CD14-positive monocyte (primary cell): ENCODE measurements around the gene WDR48. TPM values are rescaled to one million over a fixed set of nuclear protein-coding genes. Genes with fewer than 3 reads are reported as not detected.

Source experiments
- DNase-seq, 3 donors: peaks; one replicate each; pipeline ENCODE4 v3.0.0-alpha.2; 2011 to 2022
- H2AFZ ChIP-seq: 2 replicates; pipeline ENCODE4 v1.6.0; 2012; ENCODE audit warnings: mild to moderate bottlenecking, low read depth, low read length, inconsistent platforms; ENCODE audit not compliant: insufficient read depth, poor library complexity, severe bottlenecking
- H3K27ac ChIP-seq, 2 donors: 1 replicate in 1 of 2; 2 replicates in 1 of 2; pipeline ENCODE4 v1.5.1; 2012 to 2013; ENCODE audit warnings: low read length in 2 of 2, control low read depth in 1 of 2, inconsistent platforms in 1 of 2, low read depth in 1 of 2, mild to moderate bottlenecking in 1 of 2
- H3K27me3 ChIP-seq, 2 donors: one replicate each; pipeline versions ENCODE4 v1.6.0 to v1.6.1; 2011 to 2013; ENCODE audit warnings: low read length in 2 of 2; ENCODE audit not compliant: control insufficient read depth in 2 of 2, insufficient read depth in 2 of 2
- H3K36me3 ChIP-seq, 2 donors: replicated peaks in 1 of 2; 1 replicate in 1 of 2; 2 replicates in 1 of 2; pipeline versions ENCODE4 v1.5.1 to v1.6.1; 2012 to 2013; ENCODE audit warnings: low read length in 2 of 2, control low read depth in 1 of 2, inconsistent platforms in 1 of 2, mild to moderate bottlenecking in 1 of 2; ENCODE audit not compliant: insufficient read depth in 2 of 2, control insufficient read depth in 1 of 2
- H3K4me1 ChIP-seq, 2 donors: 1 replicate in 1 of 2; 2 replicates in 1 of 2; pipeline versions ENCODE4 v1.5.1 to v1.6.1; 2012 to 2013; ENCODE audit warnings: low read length in 2 of 2, control low read depth in 1 of 2, inconsistent platforms in 1 of 2, mild to moderate bottlenecking in 1 of 2, moderate library complexity in 1 of 2; ENCODE audit not compliant: insufficient read depth in 2 of 2, control insufficient read depth in 1 of 2
- H3K4me2 ChIP-seq: replicated peaks from 2 replicates; pipeline ENCODE3; 2012; ENCODE audit warnings: low read length, moderate library complexity, mild to moderate bottlenecking; ENCODE audit not compliant: poor library complexity, severe bottlenecking; ENCODE audit errors: extremely low read depth
- H3K4me3 ChIP-seq, 3 experiments: fragments of 200-600 bp in 1 of 3; sonication (generic) in 1 of 3; replicated peaks in 1 of 3; 1 replicate in 2 of 3; 2 replicates in 1 of 3; pipeline ENCODE4 v1.5.1; 2011 to 2013; ENCODE audit warnings: low read length in 3 of 3, mild to moderate bottlenecking in 3 of 3, control low read depth in 2 of 3, low read depth in 2 of 3, inconsistent platforms in 1 of 3, moderate library complexity in 1 of 3
- H3K79me2 ChIP-seq: 2 replicates; pipeline ENCODE4 v1.6.0; 2012; ENCODE audit warnings: mild to moderate bottlenecking, control low read depth, inconsistent platforms, low read length, moderate library complexity; ENCODE audit not compliant: insufficient read depth
- H3K9ac ChIP-seq: 2 replicates; pipeline ENCODE4 v1.6.0; 2017; ENCODE audit warnings: low read length, mild to moderate bottlenecking; ENCODE audit not compliant: insufficient read depth, poor library complexity, severe bottlenecking
- H3K9me3 ChIP-seq, 2 donors: replicated peaks in 1 of 2; 1 replicate in 1 of 2; 2 replicates in 1 of 2; pipeline versions ENCODE4 v1.5.1 to v1.6.1; 2012 to 2013; ENCODE audit warnings: low read length in 2 of 2, control low read depth in 1 of 2; ENCODE audit not compliant: control insufficient read depth in 1 of 2, insufficient read depth in 1 of 2
- H4K20me1 ChIP-seq: 2 replicates; pipeline ENCODE4 v1.6.0; 2012; ENCODE audit warnings: mild to moderate bottlenecking, low read length, control low read depth, moderate library complexity; ENCODE audit not compliant: insufficient read depth
- H3K27ac Mint-ChIP-seq, 7 donors: one replicate each; pipeline ENCODE4 v1.8.0; 2020; ENCODE audit warnings: mild to moderate bottlenecking in 7 of 7, mixed read lengths in 7 of 7, moderate library complexity in 6 of 7, inconsistent platforms in 2 of 7
- H3K27me3 Mint-ChIP-seq, 3 donors: one replicate each; pipeline ENCODE4 v1.8.0; 2021 to 2022; ENCODE audit warnings: low read depth in 3 of 3, mild to moderate bottlenecking in 3 of 3, mixed read lengths in 3 of 3, moderate library complexity in 3 of 3, inconsistent platforms in 1 of 3
- H3K36me3 Mint-ChIP-seq, 2 donors: one replicate each; pipeline ENCODE4 v1.8.0; 2020; ENCODE audit warnings: mixed read lengths in 2 of 2, inconsistent platforms in 1 of 2, mild to moderate bottlenecking in 1 of 2
- H3K4me1 Mint-ChIP-seq: one replicate; pipeline ENCODE4 v1.8.0; 2020; ENCODE audit warnings: mild to moderate bottlenecking, mixed read lengths
- H3K4me3 Mint-ChIP-seq, 2 donors: one replicate each; pipeline ENCODE4 v1.8.0; 2020; ENCODE audit warnings: mild to moderate bottlenecking in 2 of 2, mixed read lengths in 2 of 2, moderate library complexity in 1 of 2
- H3K9me3 Mint-ChIP-seq, 7 donors: one replicate each; pipeline ENCODE4 v1.8.0; 2020 to 2022; ENCODE audit warnings: mixed read lengths in 7 of 7, mild to moderate bottlenecking in 6 of 7, moderate library complexity in 6 of 7, inconsistent platforms in 2 of 7
- CTCF ChIP-seq: fragments of 200-600 bp; IDR thresholded peaks from one replicate; pipeline ENCODE4 v1.8.0; 2022; ENCODE audit warnings: antibody characterized with exemption, mild to moderate bottlenecking
- WGBS: methylation state at CpG from one replicate; pipeline ENCODE4 v1.1.5; 2013; ENCODE audit warnings: missing lambda C conversion rate; ENCODE audit not compliant: insufficient coverage; 5-methylcytosine and 5-hydroxymethylcytosine counted together
- intact Hi-C, 2 donors: fragments of 100-400 bp; cut with micrococcal nuclease; formaldehyde crosslinking; loops; one replicate each; pipeline versions ENCODE4 v1.15.0 to v1.15.1; 2023
- polyA plus RNA-seq, 3 donors: library from polyadenylated mRNA; depleted of rRNA in 1 of 3; unstranded in 2 of 3; stranded (reverse) in 1 of 3; fragments of 300-500 nt in 2 of 3; fragments of >200 nt in 1 of 3; fragmentation: Illumina TruSeq in 2 of 3; gene quantifications; 1 replicate in 2 of 3; 2 replicates in 1 of 3; pipeline ENCODE4 v1.2.3, GENCODE V29; 2012 to 2021

The WDR48 gene
- polyA plus RNA-seq, 3 donors: 15.0 to 22.7 (median 17.1) TPM

GRCh38 chr3:39088889-39089288 is 37.1 kb downstream of the WDR48 start:
- H3K9ac ChIP-seq: no peak overlapping the region
- H4K20me1 ChIP-seq: no peaks in the 10 kb centered on the region
- H3K27ac ChIP-seq: no peak overlapping the region
- intact Hi-C loops: no loop called here
- H3K4me2 ChIP-seq: no peak overlapping the region
- Mint-ChIP-seq H3K4me3 (no peak overlapping the region), H3K36me3 (peaks cover 77 to 84% of the 10 kb centered on the region in 2 donors), H3K4me1 (no peaks in the 10 kb centered on the region), H3K27ac (no peak overlapping the region), H3K27me3 (no peaks in the 10 kb centered on the region), H3K9me3 (no peaks in the 10 kb centered on the region)
- no peak overlapping the region for H2AFZ ChIP-seq
- DNase-seq: no peak
- H3K36me3 ChIP-seq: peaks cover 80 to 97% of the 10 kb centered on the region in 2 donors
- no peaks in the 10 kb centered on the region for H3K27me3 ChIP-seq
- TF ChIP-seq CTCF: no peak
- no peak overlapping the region for H3K4me3 ChIP-seq
- no peaks in the 10 kb centered on the region for H3K9me3 ChIP-seq
- no peaks in the 10 kb centered on the region for H3K79me2 ChIP-seq
- no peaks in the 10 kb centered on the region for H3K4me1 ChIP-seq
- 71% methylated on average over 1 of the region's 3 CpGs for WGBS

GRCh38 chr3:39090922-39091321 is 39.1 kb downstream of the WDR48 start:
- no peak overlapping the region for H3K27ac Mint-ChIP-seq
- no peak overlapping the region for H3K4me2 ChIP-seq
- WGBS: no CpG with 5 or more reads among the region's 2 CpGs

More at GRCh38 chr3:39090922-39091321, 39.1 kb downstream of the WDR48 start:
- Histone ChIP-seq H3K4me3 (no peak overlapping the region), H3K79me2 (no peaks in the 10 kb centered on the region), H3K9me3 (no peaks in the 10 kb centered on the region), H3K36me3 (peaks cover 91 to 100% of the 10 kb centered on the region in 2 donors), H2AFZ (no peak overlapping the region), H3K27ac (no peak overlapping the region), H3K4me1 (no peaks in the 10 kb centered on the region), H3K27me3 (no peaks in the 10 kb centered on the region), H3K9ac (no peak overlapping the region), H4K20me1 (peaks cover 8% of the 10 kb centered on the region)
- H3K27me3 Mint-ChIP-seq: no peaks in the 10 kb centered on the region
- H3K36me3 Mint-ChIP-seq: peaks cover 87 to 94% of the 10 kb centered on the region in 2 donors
- peak in 1 of 3 donors; percentile 37 for DNase-seq
- H3K4me3 Mint-ChIP-seq: no peak overlapping the region
- no peaks in the 10 kb centered on the region for H3K4me1 Mint-ChIP-seq
- no peak for TF ChIP-seq CTCF
- H3K9me3 Mint-ChIP-seq: no peaks in the 10 kb centered on the region
- intact Hi-C loops: no loop called here
